Measurements from ENCODE around the gene GDPD5.

GDPD5 gene, protein sequence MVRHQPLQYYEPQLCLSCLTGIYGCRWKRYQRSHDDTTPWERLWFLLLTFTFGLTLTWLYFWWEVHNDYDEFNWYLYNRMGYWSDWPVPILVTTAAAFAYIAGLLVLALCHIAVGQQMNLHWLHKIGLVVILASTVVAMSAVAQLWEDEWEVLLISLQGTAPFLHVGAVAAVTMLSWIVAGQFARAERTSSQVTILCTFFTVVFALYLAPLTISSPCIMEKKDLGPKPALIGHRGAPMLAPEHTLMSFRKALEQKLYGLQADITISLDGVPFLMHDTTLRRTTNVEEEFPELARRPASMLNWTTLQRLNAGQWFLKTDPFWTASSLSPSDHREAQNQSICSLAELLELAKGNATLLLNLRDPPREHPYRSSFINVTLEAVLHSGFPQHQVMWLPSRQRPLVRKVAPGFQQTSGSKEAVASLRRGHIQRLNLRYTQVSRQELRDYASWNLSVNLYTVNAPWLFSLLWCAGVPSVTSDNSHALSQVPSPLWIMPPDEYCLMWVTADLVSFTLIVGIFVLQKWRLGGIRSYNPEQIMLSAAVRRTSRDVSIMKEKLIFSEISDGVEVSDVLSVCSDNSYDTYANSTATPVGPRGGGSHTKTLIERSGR
- 50.1 reads per million, percentile 68 among the genes with 10 or more reads in this experiment for total RNA-seq

DNA sequence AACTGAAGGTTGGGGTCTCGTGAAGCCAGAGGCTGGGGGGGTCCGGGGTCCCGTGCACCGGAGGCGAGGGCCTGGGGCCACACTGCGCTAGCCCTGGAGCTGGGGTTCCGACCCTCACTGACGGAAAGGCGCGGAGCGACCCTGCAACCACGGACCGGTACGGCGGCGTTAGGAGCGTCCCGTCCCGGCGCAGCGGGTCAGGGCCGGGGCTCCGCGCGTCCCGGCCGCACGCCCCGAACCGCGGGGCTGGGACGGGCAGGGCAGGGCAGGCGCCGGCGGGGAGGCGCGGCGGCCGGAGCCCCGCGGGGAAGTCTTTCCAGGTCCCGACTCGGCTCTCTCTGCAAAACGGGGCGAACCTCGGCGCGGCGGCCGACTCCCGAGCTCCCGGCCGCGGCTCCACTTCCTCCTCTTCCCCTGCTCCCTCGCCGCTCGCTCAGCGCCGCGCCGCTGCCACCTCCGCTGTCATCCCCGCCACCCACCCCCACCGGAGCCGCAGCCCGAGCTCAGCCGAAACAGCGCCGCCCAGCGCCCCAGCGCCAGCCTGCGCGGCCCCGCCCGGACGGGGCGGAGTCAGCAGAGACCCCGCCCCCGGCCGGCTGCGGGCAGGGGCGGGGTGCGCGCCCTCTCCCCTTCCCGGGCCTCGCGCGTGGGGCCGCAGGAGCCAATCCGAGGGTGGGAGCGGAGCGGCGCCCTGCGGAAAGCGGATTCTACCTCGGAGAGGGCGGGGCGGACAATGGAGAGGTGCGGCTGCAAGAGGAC is at the start of gene GDPD5:
TSS of gene GDPD5 (minus strand) at position 509 of the 759 bp plus-strand sequence. CDS start 48,206 bp downstream, outside the sequence.
- DNase-seq = peak; percentile 83

DNA sequence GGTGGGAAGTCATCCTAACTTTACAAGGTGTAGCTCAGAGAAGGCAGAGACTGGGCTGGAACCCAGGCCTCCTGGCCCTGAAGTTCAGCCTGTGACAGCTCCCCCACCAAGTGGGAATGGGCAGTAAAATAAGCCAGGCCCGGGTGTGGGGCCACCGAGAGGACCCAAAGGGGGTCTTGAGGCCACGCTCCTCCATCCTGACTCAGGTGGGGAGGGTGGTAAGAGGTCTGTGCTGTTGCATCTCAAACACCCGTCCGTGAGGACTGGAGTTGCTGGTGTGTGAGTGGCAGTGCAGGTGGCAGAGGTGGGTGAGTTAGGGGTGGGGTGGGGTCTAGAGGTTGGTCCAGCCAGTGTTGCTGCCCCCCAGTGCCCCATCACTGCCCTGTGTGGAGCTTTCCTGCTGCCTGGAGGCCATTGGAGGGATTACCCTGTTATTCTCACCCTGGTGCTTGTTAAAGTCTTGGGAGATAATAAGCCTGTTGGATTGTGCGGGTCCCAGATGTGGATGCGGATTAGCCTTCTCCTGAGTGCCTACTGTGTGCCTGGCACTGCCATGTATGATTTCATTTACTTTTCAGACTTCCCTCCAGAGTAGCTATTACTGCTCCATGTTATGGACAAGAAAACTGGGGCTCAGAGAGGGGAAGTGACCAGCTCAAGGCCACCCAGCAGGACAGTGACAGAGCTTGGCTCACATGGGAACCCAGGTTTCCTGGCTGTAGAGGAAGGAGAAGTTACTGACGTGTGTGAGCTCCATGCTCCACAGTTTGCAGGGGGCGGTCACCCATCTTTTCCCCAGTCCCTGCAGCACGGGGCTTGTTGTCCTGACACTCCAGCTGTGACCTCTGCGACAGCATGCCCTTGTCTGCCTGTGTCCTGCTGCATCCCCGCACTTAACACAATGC is 49.2 kb upstream of the GDPD5 start:
- DNase-seq = no peak

DNA sequence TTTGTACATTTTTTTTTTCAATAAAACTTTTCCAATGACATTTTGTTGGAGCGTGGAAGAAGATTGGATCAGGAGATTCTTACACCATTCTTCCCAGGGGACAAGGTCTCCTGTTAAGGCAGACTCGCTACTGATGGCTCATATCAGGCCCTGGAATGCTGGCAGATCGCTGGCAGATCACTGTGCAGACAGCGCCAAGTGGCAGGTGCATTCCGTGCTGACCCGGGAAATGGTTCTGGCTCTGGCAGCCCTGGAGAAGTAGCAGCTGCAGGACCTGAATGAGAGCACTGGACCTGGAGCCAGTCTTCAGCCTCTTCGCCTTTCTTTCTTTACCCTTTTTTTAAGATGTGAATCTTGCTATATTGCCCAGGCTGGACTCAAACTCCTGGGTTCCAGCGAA is 47.0 kb upstream of the GDPD5 start:
- no peak for DNase-seq

DNA sequence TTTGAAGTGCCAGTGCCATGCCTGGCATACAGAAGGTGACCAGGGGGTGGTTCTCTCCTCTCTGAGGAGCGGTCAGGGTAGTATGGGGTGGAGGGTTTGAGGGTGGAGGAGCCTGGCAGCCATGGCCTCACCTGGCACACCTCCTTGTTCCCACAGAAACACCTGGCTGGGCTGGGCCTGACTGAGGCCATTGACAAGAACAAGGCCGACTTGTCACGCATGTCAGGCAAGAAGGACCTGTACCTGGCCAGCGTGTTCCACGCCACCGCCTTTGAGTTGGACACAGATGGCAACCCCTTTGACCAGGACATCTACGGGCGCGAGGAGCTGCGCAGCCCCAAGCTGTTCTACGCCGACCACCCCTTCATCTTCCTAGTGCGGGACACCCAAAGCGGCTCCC is 45.9 kb upstream of the GDPD5 start:
- DNase-seq = no peak

DNA sequence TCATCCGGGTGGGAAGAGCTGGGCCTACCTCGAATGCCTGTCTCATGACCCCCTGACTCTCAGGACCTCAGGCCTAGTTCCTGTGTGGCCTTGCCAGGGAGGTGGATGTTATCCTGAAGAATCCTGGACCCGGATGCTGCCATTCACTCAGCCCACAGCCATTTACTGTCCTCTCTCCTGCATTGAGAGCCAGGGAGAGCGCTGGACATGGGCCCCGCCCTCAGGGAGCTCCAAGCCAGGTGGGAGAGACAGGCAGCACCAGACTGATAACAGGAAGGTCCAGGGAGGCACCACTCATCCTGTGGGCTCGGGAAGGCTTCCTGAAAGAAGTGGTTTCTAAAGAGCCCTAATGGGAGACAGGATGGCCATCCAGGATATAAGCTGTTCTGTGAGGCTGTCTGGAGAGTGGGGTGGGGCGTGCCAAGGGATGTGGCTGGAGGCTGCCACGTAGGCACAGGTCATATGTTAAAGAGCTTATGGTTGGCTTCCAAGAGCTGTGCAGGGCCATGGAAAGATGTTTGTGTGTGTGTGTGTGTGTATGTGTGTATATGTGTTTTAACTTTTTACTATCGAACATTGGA is 44.9 kb upstream of the GDPD5 start:
- DNase-seq = no peak

DNA sequence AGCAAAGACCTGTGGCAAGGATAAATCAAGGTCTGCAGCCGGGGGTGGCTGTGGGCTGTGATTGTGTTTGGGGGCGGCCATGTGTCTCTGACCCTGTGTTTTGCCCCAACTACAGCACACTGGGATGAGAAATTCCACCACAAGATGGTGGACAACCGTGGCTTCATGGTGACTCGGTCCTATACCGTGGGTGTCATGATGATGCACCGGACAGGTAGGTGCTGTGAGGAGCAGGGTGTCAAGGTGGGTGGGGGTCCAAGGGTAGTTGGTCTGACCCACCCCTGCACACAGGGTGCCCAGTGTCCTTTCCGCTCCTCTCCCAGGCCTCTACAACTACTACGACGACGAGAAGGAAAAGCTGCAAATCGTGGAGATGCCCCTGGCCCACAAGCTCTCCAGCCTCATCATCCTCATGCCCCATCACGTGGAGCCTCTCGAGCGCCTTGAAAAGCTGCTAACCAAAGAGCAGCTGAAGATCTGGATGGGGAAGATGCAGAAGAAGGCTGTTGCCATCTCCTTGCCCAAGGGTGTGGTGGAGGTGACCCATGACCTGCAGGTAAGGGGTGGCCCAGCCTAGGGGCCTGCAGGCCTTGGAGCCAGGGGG is 43.0 kb upstream of the GDPD5 start:
- DNase-seq = no peak

DNA sequence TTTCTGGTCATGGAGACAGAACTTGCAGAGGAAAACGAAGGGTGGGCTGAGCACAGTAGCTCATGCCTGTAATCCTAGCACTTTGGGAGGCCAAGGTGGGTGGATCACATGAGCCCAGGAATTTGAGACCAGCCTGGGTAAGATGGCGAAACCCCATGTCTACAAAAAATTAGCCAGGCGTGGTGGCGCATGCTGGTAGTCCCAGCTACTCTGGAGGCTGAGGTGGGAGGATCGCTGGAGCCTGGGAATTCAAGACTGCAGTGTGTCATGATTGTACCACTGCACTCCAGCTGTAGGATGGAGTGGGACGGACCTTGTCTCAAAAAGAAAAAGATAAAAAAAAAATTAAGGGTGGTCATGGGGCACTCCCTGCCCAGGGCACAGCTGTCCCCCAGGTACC is 42.2 kb upstream of the GDPD5 start:
- DNase-seq = no peak

DNA sequence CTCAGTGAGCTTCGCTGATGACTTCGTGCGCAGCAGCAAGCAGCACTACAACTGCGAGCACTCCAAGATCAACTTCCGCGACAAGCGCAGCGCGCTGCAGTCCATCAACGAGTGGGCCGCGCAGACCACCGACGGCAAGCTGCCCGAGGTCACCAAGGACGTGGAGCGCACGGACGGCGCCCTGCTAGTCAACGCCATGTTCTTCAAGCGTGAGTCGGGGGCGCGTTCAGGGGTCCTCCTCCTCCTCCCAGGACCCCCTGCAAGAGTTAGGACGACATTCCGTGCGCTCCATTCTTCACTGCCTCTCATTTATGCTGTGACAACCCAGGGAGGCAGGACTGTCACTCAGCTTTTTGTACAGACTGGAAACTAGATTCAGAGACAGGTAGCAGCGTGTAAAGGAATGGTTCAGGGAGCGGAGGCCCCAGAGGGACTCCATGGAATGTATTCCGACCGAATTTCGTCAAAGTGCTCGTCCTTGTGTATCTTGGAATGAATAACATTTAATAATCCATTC is 41.1 kb upstream of the GDPD5 start:
- DNase-seq = no peak

DNA sequence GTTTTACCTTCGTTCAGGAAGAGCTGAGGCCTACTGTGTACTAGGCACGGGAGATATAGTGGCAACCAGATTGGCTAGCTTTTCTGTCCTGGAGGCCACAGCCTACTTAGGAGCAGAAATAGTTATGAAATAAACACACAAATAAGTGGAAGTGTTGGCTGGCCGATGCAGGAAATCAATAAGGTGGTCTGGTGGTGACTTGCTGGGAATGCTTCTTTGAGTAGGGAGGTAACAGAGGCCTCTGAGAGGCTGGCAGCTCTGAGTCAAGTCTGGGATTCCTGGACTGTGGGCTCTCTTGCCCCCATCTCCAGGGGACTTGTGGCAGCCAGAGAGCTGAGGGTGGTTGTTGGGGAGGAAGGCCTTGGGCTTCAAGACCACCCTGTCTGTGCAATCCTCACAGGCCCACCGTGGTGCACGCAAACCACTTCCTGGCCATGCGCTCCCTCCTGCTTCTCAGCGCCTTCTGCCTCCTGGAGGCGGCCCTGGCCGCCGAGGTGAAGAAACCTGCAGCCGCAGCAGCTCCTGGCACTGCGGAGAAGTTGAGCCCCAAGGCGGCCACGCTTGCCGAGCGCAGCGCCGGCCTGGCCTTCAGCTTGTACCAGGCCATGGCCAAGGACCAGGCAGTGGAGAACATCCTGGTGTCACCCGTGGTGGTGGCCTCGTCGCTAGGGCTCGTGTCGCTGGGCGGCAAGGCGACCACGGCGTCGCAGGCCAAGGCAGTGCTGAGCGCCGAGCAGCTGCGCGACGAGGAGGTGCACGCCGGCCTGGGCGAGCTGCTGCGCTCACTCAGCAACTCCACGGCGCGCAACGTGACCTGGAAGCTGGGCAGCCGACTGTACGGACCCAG is 40.4 kb upstream of the GDPD5 start:
- no peak for DNase-seq

DNA sequence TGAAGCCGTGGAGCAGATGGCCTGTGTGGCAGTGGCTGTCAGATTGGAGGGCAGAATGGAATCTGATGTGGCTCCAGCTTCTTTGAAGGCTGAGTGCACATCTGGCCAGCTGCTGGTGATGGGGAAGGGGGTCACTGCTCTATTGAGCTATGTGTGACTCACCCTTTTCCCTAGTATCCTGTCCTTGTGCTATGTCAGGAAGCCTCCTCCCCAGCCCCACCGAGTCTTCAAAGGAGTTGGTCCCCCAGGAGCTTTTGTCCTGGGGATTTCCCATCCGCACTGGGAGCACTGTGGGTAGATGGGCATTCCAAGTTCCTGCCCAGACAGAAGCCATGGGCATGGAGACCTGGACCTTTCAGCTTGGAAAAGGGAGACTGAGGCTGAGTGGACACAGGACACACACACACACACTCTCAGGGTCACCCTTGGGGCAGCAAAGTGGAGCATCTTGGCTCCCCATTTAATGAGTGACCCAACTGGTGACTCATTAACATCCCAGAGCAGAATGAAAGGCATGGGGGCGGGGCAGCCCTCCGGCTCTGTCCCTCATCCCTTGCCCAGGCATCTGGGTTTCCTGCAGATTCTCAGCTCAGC is 39.6 kb upstream of the GDPD5 start:
- DNase-seq = no peak

DNA sequence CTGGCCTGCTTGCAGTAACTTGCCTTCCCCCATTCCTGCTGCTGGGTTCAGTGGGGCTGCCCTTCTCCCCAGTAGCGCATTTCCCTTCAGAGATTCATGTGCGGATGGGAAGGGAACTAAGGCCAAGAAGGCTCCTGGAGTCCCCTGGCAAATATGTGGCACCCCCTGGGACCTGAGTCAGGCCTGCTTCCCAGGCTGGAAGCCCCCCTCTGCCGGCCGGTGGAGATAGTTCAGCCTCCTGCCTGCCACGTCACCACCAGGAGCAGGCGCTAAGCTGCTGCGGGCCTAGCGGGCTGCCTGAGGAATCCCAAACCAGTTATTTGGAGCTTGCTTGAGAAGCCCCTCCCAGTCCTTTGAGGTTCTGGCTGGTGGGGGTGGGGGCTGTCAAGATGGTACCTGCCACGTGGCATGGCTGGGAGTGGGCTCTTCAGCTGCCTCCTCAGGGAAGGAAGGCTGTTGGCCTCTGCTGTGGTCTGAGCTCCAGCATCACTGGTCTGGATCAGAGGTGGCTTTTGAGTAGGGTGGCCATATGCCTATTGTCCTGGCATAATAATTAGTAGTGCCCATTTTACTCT is 38.3 kb upstream of the GDPD5 start:
- DNase-seq = no peak

DNA sequence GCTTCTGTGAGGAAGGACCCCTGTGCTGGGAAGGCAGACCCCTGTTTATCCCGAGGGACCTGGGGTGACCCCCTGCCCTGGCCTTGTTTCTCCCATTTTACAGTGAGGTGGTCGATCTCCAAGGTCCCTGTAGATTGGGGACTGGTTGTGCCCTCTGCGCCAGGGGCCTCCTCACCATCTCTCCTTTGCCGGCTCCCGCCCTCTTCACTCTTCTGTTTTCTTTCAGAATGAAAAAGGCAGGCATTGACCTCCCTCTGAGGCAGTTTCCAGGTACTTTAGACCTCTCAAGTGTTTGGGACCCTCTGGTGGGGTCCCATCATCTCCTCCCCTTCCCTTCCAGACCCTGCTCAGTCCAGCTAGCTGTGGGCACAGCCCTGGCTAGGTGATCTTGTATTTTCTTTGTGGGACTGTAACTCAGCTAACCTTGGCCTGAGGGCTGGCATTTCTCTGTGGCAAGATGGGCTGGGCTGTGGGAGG is 37.8 kb upstream of the GDPD5 start:
- DNase-seq = no peak

DNA sequence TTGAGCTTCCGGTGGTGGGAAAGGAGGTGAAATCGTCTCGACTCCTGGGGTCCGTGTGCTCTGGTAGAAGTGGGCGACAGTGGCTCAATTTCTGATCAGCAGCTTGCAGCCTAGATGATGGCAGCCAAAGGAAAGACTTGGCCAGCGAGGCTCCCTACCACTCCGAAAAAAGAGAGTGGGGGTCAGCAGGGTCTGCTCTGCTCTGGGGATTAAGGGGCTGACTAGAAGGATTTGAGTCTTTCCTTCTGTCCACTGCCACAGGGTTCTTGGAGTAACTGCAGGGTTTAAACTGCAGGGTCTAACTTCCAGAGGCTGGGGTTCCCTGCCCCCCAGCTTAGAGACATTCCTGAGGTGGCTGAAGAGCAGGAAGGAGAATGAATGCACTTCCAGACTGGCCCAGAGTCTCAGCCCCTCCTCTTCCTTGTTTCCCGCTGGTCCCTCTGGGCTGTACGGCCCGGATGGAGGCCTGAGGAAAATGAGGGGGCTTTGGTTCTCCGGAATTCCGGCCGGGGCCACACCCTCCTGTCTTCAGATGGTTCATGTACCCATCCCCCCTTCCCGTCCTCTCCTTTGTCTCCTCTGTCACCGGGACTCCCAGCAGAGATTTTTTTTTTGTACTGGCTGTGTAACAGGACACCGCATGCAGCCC is 37.2 kb upstream of the GDPD5 start:
- DNase-seq = no peak

DNA sequence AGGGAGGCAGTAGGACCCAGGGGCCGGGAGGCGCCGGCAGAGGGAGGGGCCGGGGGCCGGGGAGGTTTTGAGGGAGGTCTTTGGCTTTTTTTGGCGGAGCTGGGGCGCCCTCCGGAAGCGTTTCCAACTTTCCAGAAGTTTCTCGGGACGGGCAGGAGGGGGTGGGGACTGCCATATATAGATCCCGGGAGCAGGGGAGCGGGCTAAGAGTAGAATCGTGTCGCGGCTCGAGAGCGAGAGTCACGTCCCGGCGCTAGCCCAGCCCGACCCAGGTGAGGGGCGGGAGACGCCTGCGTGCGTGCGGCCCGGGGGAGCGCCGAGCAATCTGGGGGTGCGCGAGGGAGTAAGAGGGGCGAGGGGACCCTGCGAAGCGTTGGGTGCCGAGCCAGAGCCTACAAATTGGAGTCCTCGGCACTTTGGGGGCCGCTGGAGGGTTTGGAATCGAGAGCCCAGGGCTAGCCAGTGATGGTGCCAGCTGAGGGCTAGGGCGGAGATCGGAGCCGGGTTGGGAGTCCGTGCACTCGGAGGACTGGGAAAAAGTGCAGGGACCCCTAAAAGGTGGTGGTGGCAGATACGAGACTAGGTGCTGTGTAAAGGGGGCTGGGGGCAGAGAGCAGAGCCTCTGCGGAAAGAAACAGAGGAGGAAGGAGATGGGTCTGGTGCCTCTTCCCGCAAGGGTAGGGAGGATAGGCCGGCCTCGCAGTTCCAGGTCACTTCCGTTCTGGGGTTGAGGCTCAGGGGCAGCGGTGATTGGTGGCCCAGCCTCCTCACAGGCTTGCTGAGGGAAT is 36.5 kb upstream of the GDPD5 start, which contains the start of gene SERPINH1:
TSS of gene SERPINH1 (plus strand) at position 206 of the 788 bp plus-strand sequence. CDS start 4,097 bp downstream, outside the sequence.
- peak; percentile 38 for DNase-seq

DNA sequence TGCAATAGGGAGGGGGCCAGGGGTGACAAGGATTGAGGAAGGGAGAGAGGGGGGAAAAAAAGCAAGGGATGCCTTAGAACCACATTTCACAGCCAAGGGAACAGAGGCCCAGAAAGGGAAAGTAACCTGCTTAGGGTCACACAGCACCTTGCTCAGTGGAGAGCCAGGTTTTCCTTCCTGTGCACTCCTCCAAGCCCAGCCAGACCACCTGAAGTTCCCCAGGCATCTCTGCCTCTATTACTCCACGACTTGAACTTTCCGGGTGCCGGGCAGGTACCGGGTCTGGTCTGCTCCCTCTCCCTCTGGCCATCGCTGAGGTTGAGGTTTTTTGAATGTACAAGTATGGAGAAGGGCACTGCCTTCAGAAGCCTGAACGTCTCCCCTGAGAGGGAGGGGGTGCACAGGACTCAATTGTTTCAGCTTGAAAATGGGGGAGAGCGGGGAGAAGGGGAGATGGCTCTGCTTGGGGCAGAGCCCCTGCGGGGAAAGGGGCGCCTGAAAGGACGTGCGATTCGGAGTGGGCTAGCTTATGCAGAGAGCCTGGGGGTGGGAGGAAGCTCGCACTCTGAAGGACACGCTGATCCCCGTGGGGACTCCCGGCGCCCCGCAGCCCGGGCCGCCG is 35.8 kb upstream of the GDPD5 start:
- no peak for DNase-seq

DNA sequence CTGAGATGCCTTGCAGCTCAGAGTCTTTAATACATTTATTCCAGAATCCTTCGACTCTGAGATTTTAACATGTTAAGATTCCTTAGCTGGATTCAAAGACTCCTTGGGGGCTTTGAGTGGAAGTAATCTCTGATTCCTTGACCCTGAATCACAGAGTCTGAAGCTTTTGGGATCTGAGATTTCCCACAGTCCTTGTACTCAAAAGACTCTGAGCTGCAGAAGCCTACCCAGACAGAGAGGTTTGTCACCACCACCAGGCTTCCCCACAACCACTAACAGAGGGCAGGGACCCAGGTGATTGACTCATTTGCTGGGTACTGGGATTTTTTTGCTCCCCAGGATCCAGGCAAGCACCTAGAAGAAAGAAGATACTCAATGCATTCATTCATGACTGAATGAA is 34.9 kb upstream of the GDPD5 start:
- no peak for DNase-seq
